Heart right ventricle (tissue), 16 donors: ENCODE data around the gene PTBP1. TPM values are rescaled to one million over a fixed set of nuclear protein-coding genes. Genes with fewer than 3 reads are reported as not detected.

Source experiments
- ATAC-seq, 8 donors: fragments of 200-7000 bp; cut with Tn5 transposase; one replicate each; pipeline ENCODE4 v1.9.1; 2020; ENCODE audit warnings: mild to moderate bottlenecking in 8 of 8, moderate library complexity in 8 of 8, moderate number of reproducible peaks in 1 of 8
- DNase-seq, 2 donors: peaks; one replicate each; pipeline ENCODE4 v3.0.0-alpha.2; 2020
- H3K27ac ChIP-seq, 10 donors: fragments of 200-600 bp; sonication (generic) in 2 of 10; one replicate each; pipeline versions ENCODE4 v1.5.0 to v1.8.0; 2020 to 2022; ENCODE audit warnings: mild to moderate bottlenecking in 3 of 10
- H3K27me3 ChIP-seq, 7 donors: fragments of 200-600 bp; one replicate each; pipeline ENCODE4 v1.8.0; 2021 to 2022; ENCODE audit warnings: mild to moderate bottlenecking in 2 of 7
- H3K36me3 ChIP-seq, 9 donors: fragments of 200-600 bp; sonication (generic) in 1 of 9; one replicate each; pipeline versions ENCODE4 v1.5.0 to v1.8.0; 2020 to 2022; ENCODE audit warnings: mild to moderate bottlenecking in 2 of 9
- H3K4me1 ChIP-seq, 9 donors: fragments of 200-600 bp; sonication (generic) in 1 of 9; one replicate each; pipeline versions ENCODE4 v1.5.0 to v1.8.0; 2020 to 2022; ENCODE audit warnings: mild to moderate bottlenecking in 4 of 9
- H3K4me3 ChIP-seq, 10 donors: fragments of 200-600 bp; sonication (generic) in 2 of 10; one replicate each; pipeline versions ENCODE4 v1.5.0 to v1.8.0; 2020 to 2022; ENCODE audit warnings: mild to moderate bottlenecking in 7 of 10, moderate library complexity in 2 of 10
- H3K9me3 ChIP-seq, 11 donors: fragments of 200-600 bp in 10 of 11; sonication (generic) in 2 of 11; one replicate each; pipeline versions ENCODE4 v1.5.0 to v1.8.0; 2013 to 2022; ENCODE audit warnings: mild to moderate bottlenecking in 2 of 11, control low read depth in 1 of 11, moderate library complexity in 1 of 11
- CTCF ChIP-seq, 9 donors: fragments of 200-600 bp; sonication (generic) in 2 of 9; IDR thresholded peaks; one replicate each; pipeline versions ENCODE4 v1.5.0 to v1.8.0; 2021 to 2022; ENCODE audit warnings: antibody characterized with exemption in 9 of 9, mild to moderate bottlenecking in 5 of 9, moderate library complexity in 1 of 9
- WGBS, 2 donors: extraction: QIAGEN DNeasy Blood & Tissue Kit; methylation state at CpG; one replicate each; pipeline ENCODE4 v1.1.7; 2013; ENCODE audit warnings: inconsistent platforms in 1 of 2; 5-methylcytosine and 5-hydroxymethylcytosine counted together
- intact Hi-C, 10 donors: fragments of 100-400 bp; cut with DNase I; formaldehyde crosslinking; loops; one replicate each; pipeline versions ENCODE4 v1.11.1 to v1.14.2; 2022
- polyA plus RNA-seq, 2 donors: library from polyadenylated mRNA; stranded (reverse); fragments of 200-250 nt; gene quantifications; one replicate each; pipeline ENCODE4 v1.2.3, GENCODE V29; 2013
- total RNA-seq, 10 donors: library from RNA; stranded (reverse); fragmentation: NEBNext Ultra II Directional in 3 of 10; extraction: Animal tissue kit (Norgen Biotek cat#: 25700) in 3 of 10; gene quantifications; one replicate each; pipeline versions ENCODE4 v1.2.1 to v1.2.4, GENCODE V29; 2021 to 2023
- donor health status: Arrhythmogenic right ventricular cardiomyopathy.
- donor health status: ischemic (EF 13 %, LVEDD 7.1; RV severe dilation, severe dysfunction).
- donor health status: healthy with polysubstance abuse.
- donor health status: DM: no; HTN: yes; CAD: no.
- donor health status: DM: no; HTN: no; CAD: no.
- donor health status: ischemic (EF 25% LVEDD 6.9; RV normal size, moderate dysfunction).
- donor health status: ischemic (EF 25% LVEDD 5.7; RV mildly dilated, moderate dysfunction).
- donor health status: healthy.
- donor health status: DM: yes; HTN: yes; CAD: no.
- donor health status: Ischemic cardiomyopathy.
- donor health status: ischemic (EF 35%, LVEDD 5.7; RV mildly dilated, moderate dysfunction).
- donor health status: nonischemic (EF 11% LVEDD 7.7; RV severe dilation, severe dysfunction).
- donor health status: DM: yes; HTN: yes; CAD: no.
- donor health status: PGD.
- donor health status: ischemic (EF 29% LVEDD 5.4; RV normal size, mild dysfunction).
- donor health status: nonischemic (EF 23%, LVEDD 6.1; RV moderate dilation, normal function).

PTBP1 gene
- total and polyA plus RNA-seq, 12 donors = 46.2 to 106 (median 56.8) TPM

GRCh38 chr19:843180-843835 lies 46.1 kb downstream of the PTBP1 start:
- Histone ChIP-seq H3K4me3 (peak overlapping the region in 9 of 10 donors; percentile 3 to 42 (median 23)), H3K36me3 (no peaks in the 10 kb centered on the region), H3K9me3 (no peaks in the 10 kb centered on the region), H3K4me1 (peaks cover 9 to 35% (median 13%) of the 10 kb centered on the region in 9 donors), H3K27me3 (peaks cover 9 to 74% (median 63%) of the 10 kb centered on the region in 7 donors), H3K27ac (no peak overlapping the region)
- ATAC-seq (peak in 3 of 8 donors; percentile 44 to 61 (median 57)), DNase-seq (peak in 1 of 2 donors; percentile 51)
- intact Hi-C loops = no loop called here
- WGBS, 2 donors = 4 to 5% methylated on average over 43 to 46 of the region's 46 CpGs
- no peak for TF ChIP-seq CTCF (IDR thresholded peaks at IDR 0.05)

GRCh38 chr19:843836-844545 lies 46.7 kb downstream of the PTBP1 start:
- H3K4me3 ChIP-seq = peak overlapping the region in 9 of 10 donors; percentile 3 to 42 (median 23)
- WGBS, 2 donors = 23 to 33% methylated on average over 36 to 42 of the region's 70 CpGs
- H3K27ac ChIP-seq = no peak overlapping the region
- no peak for TF ChIP-seq CTCF (IDR thresholded peaks at IDR 0.05)
- peak in 1 of 2 donors; percentile 36 for DNase-seq
- H3K4me1 ChIP-seq = peaks cover 9 to 34% (median 12%) of the 10 kb centered on the region in 9 donors
- H3K36me3 ChIP-seq = no peaks in the 10 kb centered on the region
- ATAC-seq = no peak
- intact Hi-C loops = no loop called here
- H3K27me3 ChIP-seq = peaks cover 9 to 74% (median 64%) of the 10 kb centered on the region in 7 donors
- H3K9me3 ChIP-seq = no peaks in the 10 kb centered on the region

DNA sequence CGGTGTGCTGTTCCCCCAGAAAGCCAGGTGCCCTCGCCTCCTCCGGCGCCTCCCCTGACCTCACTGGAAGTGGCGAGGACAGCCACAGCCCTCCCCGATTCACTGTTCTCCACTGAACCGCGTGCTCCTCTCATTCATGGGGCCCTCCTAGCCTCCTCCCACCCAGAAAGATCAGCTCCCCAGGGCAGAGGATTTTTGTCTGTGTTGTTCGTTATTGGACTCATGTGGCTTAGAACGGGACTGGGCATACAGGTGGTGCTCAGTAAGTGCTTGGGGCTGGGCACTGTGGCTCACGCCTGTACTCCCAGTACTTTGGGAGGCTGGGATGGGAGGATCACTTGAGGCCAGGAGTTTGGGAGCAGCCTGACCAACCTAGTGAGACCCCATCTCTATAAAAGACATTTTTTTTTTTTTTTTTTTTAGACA lies 47.3 kb downstream of the PTBP1 start:
- 47 to 48% methylated on average over 11 of the region's 11 CpGs for WGBS, 2 donors
- DNase-seq (no peak), ATAC-seq (no peak)
- Histone ChIP-seq H3K9me3 (no peaks in the 10 kb centered on the region), H3K4me1 (peaks cover 9 to 30% (median 12%) of the 10 kb centered on the region in 9 donors), H3K27me3 (peaks cover 9 to 77% (median 64%) of the 10 kb centered on the region in 7 donors), H3K36me3 (no peaks in the 10 kb centered on the region), H3K4me3 (no peak overlapping the region), H3K27ac (no peak overlapping the region)
- intact Hi-C loops = no loop called here
- TF ChIP-seq CTCF (IDR thresholded peaks at IDR 0.05) = no peak

GRCh38 chr19:845707-846521 lies 48.7 kb downstream of the PTBP1 start:
- Histone ChIP-seq H3K27me3 (peaks cover 9 to 71% (median 58%) of the 10 kb centered on the region in 7 donors), H3K27ac (no peak overlapping the region), H3K4me3 (no peak overlapping the region), H3K36me3 (no peaks in the 10 kb centered on the region), H3K9me3 (no peaks in the 10 kb centered on the region), H3K4me1 (peaks cover 15 to 37% (median 19%) of the 10 kb centered on the region in 9 donors)
- DNase-seq = no peak
- intact Hi-C loops = no loop called here
- no peak for TF ChIP-seq CTCF (IDR thresholded peaks at IDR 0.05)
- ATAC-seq = no peak
- 77 to 79% methylated on average over 32 to 37 of the region's 37 CpGs for WGBS, 2 donors
